ENCODE measurements around the gene SLC6A6.

Gene SLC6A6

DNA sequence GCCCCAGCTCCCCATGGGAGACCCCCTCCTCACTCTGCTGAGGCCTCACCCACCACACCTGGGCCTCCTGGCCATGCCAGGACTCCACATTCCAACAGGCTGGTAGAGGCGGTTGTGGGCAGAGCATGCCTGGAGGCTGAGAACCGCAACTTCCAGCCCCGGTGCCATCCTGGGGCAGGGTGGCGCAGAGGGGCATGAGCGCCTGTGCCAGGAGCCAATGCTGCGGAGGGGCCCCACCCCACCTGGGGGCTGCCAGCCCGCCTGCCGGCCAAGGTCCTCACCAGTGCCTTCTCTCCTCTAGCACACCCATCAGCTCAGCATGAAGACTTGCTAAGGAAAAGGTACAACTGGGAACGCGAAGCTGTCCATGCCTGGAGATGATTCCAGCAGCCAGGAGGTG, 34.3 kb upstream of the SLC6A6 start:
- TF ChIP-seq GATA2 (IDR thresholded peaks at IDR 0.05; ENCODE audit: low read depth, low read length): no peak
- no peak for TF ChIP-seq GATA3 (IDR thresholded peaks at IDR 0.05; ENCODE audit: low read depth, low read length)

- TF ChIP-seq GATA3 (IDR thresholded peaks at IDR 0.05; ENCODE audit: low read depth, low read length) (no peak), GATA2 (IDR thresholded peaks at IDR 0.05; ENCODE audit: low read depth, low read length) (no peak)
These were observed 33.5 kb upstream of the SLC6A6 start for GRCh38 chr3:14368885-14369284.

GRCh38 chr3:14369675-14370669, 32.4 kb upstream of the SLC6A6 start:
- TF ChIP-seq GATA3 (IDR thresholded peaks at IDR 0.05; ENCODE audit: low read depth, low read length) (no peak), GATA2 (IDR thresholded peaks at IDR 0.05; ENCODE audit: low read depth, low read length) (no peak)

- TF ChIP-seq GATA3 (IDR thresholded peaks at IDR 0.05; ENCODE audit: low read depth, low read length) (no peak), GATA2 (IDR thresholded peaks at IDR 0.05; ENCODE audit: low read depth, low read length) (no peak)
These were observed 31.5 kb upstream of the SLC6A6 start for GRCh38 chr3:14370720-14371572.

DNA sequence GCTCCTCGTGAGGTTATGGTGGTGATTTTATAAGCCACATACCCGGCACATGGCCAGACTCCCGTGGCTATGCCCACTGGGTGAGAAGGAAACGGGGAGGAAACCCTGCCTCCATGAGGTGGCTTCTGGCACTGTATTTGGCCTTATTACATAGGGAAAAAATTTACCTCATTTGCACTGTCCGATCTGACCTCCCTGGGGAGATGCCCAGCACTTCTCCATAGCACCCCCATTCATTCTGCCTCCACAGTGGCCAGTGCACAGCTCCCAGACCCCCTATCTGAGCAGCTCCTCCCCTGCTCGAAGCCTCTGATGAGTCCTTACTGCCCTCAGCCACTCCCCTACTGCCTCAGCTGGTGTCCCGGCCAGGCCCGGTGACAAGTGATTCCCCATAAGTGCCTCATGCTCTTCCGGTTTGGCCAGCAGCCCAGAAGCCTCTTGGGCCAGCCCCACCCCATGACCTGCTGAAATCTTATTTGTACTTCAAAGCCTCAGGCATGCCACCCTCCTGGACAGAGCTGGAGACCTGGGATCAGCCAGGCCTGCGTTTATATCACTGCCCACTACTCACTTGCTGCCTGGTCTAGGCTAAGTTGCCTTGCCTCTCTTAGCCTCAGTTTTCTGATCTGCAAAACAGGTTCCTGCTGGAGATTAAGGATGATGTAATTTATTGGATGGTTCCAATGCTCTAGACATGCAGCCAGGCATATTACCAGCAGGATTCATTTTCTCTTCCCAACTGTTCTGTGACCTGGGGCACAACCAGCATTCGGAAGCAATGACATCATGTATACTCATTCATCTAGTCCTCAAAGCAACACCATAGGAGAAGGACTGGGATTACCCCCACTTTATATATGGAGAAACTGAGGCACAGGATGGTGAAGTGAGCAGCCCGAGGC, 30.6 kb upstream of the SLC6A6 start:
- TF ChIP-seq GATA2 (IDR thresholded peaks at IDR 0.05; ENCODE audit: low read depth, low read length): no peak
- no peak for TF ChIP-seq GATA3 (IDR thresholded peaks at IDR 0.05; ENCODE audit: low read depth, low read length)

DNA sequence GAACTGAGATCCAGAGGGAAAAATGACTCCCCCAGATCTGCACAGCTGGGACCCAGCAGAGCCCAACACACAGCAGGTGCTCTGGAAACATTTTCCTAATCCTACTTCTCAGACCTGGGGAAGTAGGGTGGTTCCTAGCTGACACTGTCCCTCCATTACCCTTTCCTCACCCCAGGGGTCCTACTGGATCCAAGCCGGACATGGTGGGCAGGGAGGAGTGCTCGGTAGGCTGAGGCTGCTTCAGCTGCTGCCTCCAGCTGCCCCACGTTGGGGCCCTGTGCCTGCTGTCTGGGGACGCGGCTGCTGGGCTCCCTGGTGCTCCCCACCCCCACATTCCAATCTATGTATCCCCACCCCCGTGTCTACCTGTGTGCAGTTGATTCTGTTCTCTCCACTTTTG, 29.8 kb upstream of the SLC6A6 start:
- TF ChIP-seq GATA3 (IDR thresholded peaks at IDR 0.05; ENCODE audit: low read depth, low read length): no peak
- TF ChIP-seq GATA2 (IDR thresholded peaks at IDR 0.05; ENCODE audit: low read depth, low read length): no peak

DNA sequence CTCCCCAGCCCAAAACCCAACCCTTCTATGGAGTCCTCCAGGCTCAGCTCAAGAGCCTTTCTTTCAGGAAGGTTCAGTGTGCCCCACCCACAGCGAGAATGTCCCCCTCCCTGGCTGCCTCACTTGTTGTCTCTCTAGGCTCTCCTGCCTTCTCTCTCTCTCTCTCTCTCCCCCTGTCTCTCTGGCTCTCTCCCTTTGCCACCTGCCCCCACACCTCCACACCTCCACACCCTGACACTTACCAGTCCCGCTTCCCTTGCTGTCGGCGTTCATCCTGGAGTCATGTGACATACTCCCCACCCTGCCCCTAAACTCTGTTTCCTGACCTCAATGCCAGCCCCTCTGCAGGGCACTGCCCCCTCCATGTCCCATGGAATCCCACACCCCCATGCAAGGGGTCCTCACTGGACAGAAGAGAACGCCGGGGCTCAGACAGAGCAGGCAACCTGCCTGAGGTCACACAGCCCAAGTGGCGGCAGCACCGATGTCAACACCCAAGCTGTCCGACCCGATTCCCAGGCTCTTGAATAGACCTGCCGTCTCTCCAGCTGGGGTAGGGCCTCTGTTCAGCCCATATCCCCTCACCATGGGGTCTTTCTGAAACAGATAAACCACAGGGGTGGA, 28.5 kb upstream of the SLC6A6 start:
- TF ChIP-seq GATA2 (IDR thresholded peaks at IDR 0.05; ENCODE audit: low read depth, low read length): no peak
- no peak for TF ChIP-seq GATA3 (IDR thresholded peaks at IDR 0.05; ENCODE audit: low read depth, low read length)

DNA sequence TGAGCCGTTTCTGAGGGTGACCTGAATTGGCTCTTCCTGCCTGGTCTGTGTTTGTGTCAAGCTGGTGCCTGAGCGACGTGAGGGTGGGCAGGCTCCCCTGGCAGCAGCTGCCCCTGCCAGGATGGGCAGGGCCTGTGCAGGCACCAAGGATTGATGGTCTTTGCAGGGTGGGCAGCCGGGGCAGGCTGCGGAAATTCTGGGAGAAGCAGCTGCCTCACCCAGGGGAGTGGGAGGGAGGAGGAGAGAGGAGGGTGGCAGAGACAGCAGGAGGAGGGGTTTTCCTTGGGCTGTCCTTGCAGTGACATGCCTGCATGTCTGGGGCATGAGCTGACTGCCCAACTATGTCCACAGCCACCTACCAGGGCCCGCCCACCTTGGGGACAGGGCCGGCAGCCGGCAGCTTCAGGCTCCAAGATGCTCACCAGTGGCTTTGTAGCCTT, 27.9 kb upstream of the SLC6A6 start:
- TF ChIP-seq GATA2 (IDR thresholded peaks at IDR 0.05; ENCODE audit: low read depth, low read length): no peak
- TF ChIP-seq GATA3 (IDR thresholded peaks at IDR 0.05; ENCODE audit: low read depth, low read length): no peak

DNA sequence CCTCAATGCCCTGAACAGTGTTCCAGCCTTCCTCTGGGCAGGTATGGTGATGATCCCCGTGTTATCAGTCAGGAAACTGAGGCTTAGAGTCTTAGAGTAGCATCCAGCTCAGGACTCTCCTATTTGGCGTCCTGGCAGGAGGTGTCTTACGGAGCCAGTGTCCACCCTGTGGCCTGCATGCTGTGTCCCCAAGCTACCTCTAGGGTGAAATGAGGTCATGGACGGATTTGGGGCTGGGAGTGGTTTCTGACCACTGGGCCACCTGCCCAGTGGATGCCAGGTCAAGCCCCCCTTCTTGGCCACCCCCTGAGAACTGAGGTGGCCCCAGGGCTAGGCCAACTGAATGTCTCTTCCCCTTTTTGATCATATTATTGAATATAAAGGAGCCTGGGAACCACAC, 27.2 kb upstream of the SLC6A6 start:
- no peak for TF ChIP-seq GATA2 (IDR thresholded peaks at IDR 0.05; ENCODE audit: low read depth, low read length)
- no peak for TF ChIP-seq GATA3 (IDR thresholded peaks at IDR 0.05; ENCODE audit: low read depth, low read length)

- no peak for TF ChIP-seq GATA3 (IDR thresholded peaks at IDR 0.05; ENCODE audit: low read depth, low read length)
- TF ChIP-seq GATA2 (IDR thresholded peaks at IDR 0.05; ENCODE audit: low read depth, low read length): no peak
These were observed 25.9 kb upstream of the SLC6A6 start for GRCh38 chr3:14376348-14377043.

DNA sequence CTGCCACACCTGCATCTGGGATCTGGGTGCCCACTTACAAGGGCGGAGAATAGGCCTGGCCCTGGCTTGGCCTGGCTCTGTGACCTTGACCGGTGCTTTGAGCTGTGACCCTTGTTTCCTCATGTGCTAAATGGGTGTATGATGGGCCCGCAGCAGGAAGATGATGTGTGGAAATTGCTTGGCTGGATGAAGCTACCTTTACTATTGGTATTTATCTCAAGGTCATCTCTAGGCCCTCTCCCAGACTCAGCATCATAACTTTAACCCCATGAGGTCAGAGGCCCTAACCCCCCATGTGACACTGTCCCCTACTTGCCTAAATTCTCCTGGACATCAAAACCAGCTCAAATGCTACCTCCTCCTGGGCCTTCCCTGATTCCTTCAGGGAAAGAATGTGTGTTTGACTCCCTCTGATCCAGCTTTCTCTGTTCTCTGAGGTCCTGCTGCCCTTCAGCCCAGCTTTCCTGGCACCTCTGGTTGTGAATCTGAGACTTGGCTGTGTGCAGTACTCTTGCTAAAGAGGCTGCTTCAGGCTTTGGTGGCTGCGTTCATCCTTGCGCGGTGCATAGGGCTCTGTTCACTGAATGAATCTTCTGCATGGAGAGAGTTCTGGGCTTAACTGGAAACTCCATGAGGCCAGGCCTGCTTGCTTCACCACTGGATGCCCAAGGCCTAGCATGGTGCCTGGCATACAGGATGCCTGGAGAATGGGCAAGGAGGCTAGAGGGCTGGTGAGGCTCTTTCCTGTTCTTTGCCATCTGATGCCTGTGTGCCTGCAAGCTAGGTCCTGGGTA, 25.2 kb upstream of the SLC6A6 start:
- TF ChIP-seq GATA3 (IDR thresholded peaks at IDR 0.05; ENCODE audit: low read depth, low read length) (no peak), GATA2 (IDR thresholded peaks at IDR 0.05; ENCODE audit: low read depth, low read length) (no peak)

- no peak for TF ChIP-seq GATA2 (IDR thresholded peaks at IDR 0.05; ENCODE audit: low read depth, low read length)
- TF ChIP-seq GATA3 (IDR thresholded peaks at IDR 0.05; ENCODE audit: low read depth, low read length): no peak
These were observed 24.6 kb upstream of the SLC6A6 start for GRCh38 chr3:14377838-14378169.

Data from SH-SY5Y (cell line).